Uterus (tissue), 2 donors: ENCODE measurements around the gene DIAPH3.

ENCODE experiments used
- CTCF ChIP-seq, 4 experiments: fragments of 200-600 bp in 2 of 4; fragments of 450-650 bp in 2 of 4; sonication (generic) in 2 of 4; IDR thresholded peaks; one replicate each; pipeline ENCODE4 v1.5.1; 2016 to 2019; ENCODE audit warnings: antibody characterized with exemption in 4 of 4, mild to moderate bottlenecking in 2 of 4, moderate library complexity in 1 of 4
- POLR2A ChIP-seq, 2 donors: fragments of 450-650 bp; IDR thresholded peaks; one replicate each; pipeline ENCODE4 v1.6.1; 2016; ENCODE audit warnings: antibody characterized with exemption in 2 of 2, mild to moderate bottlenecking in 1 of 2, moderate library complexity in 1 of 2

- TF ChIP-seq POLR2A (IDR thresholded peaks at IDR 0.05), result no peak
- no peak for TF ChIP-seq CTCF (IDR thresholded peaks at IDR 0.05)
Observed at GRCh38 chr13:59747529-59747928, 416.2 kb downstream of the DIAPH3 start.
